Mammary epithelial cell (primary cell): Measurements from ENCODE around the gene TMEM187.

Experiments
- EZH2 ChIP-seq: IDR thresholded peaks from 2 replicates; pipeline ENCODE4 v1.6.1; 2012; ENCODE audit warnings: low read length, inconsistent platforms, borderline replicate concordance
- TF ChIP-seq, protein P1 (sequence below), 2 donors: IDR thresholded peaks in 1 of 2; conservative IDR thresholded peaks in 1 of 2; 2 replicates each; pipeline ENCODE4 v1.5.1; 2011 to 2012; ENCODE audit warnings: inconsistent platforms in 2 of 2, low read length in 2 of 2, mild to moderate bottlenecking in 2 of 2, control low read depth in 1 of 2, low read depth in 1 of 2; ENCODE audit not compliant: insufficient read depth in 1 of 2; ENCODE audit errors: extremely low read depth in 1 of 2

GRCh38 chrX:154020536-154021115 is 48.1 kb downstream of the TMEM187 start:
- TF ChIP-seq, protein P1, sequence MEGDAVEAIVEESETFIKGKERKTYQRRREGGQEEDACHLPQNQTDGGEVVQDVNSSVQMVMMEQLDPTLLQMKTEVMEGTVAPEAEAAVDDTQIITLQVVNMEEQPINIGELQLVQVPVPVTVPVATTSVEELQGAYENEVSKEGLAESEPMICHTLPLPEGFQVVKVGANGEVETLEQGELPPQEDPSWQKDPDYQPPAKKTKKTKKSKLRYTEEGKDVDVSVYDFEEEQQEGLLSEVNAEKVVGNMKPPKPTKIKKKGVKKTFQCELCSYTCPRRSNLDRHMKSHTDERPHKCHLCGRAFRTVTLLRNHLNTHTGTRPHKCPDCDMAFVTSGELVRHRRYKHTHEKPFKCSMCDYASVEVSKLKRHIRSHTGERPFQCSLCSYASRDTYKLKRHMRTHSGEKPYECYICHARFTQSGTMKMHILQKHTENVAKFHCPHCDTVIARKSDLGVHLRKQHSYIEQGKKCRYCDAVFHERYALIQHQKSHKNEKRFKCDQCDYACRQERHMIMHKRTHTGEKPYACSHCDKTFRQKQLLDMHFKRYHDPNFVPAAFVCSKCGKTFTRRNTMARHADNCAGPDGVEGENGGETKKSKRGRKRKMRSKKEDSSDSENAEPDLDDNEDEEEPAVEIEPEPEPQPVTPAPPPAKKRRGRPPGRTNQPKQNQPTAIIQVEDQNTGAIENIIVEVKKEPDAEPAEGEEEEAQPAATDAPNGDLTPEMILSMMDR (conservative IDR thresholded peaks at IDR 0.05 in 1 of 2, IDR thresholded peaks at IDR 0.05 in 1 of 2; ENCODE audit: extremely low read depth in 1 of 2, insufficient read depth in 1 of 2, low read depth in 1 of 2, low read length in 2 of 2), result no peak
- no peak for TF ChIP-seq EZH2
